ENCODE measurements around the gene C17orf75. TPM values are rescaled to one million over a fixed set of nuclear protein-coding genes. Genes with fewer than 3 reads are reported as not detected.

Gene C17orf75
- total and polyA plus RNA-seq, 10 of the 15 experiments (the other 5 are each of a cell fraction or from before 2014, with no cell fraction given), result 21.7 to 53.0 (median 27.3) TPM

DNA sequence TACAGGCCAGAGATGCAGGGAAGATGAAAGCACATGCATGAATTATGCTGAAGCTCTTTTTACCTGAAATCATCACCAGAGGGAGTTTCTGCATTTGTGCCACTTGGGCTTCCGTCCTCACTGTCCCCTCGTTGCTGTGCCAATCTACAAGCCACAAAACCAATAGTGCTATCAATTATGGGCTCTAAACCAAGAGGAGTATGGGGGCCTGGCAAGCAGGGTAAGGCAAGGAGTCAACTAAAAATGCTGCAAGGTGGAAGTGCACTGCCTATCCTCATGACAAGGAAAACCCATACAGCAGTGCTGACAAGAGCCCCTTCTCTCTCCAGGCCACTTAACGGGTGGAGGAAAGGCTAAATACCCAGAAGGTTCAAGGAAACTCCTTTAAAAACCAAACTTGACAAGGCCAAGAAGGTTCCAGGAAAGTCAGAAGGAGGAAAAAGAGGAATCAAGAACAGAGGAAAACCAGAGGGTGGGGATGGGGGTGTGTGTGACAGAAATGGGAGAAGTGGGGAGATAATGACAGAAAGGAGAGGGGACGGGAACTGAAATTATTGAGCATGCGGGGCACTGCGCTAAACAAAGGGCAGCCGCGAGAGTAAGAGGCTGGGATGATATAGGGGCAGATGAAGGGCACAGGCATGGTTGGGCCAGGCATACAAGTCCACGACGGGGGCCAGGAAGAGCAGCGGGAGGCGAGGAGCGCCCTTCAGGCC is 674 bp downstream of the C17orf75 start (continued):
- TF ChIP-seq, protein P1, sequence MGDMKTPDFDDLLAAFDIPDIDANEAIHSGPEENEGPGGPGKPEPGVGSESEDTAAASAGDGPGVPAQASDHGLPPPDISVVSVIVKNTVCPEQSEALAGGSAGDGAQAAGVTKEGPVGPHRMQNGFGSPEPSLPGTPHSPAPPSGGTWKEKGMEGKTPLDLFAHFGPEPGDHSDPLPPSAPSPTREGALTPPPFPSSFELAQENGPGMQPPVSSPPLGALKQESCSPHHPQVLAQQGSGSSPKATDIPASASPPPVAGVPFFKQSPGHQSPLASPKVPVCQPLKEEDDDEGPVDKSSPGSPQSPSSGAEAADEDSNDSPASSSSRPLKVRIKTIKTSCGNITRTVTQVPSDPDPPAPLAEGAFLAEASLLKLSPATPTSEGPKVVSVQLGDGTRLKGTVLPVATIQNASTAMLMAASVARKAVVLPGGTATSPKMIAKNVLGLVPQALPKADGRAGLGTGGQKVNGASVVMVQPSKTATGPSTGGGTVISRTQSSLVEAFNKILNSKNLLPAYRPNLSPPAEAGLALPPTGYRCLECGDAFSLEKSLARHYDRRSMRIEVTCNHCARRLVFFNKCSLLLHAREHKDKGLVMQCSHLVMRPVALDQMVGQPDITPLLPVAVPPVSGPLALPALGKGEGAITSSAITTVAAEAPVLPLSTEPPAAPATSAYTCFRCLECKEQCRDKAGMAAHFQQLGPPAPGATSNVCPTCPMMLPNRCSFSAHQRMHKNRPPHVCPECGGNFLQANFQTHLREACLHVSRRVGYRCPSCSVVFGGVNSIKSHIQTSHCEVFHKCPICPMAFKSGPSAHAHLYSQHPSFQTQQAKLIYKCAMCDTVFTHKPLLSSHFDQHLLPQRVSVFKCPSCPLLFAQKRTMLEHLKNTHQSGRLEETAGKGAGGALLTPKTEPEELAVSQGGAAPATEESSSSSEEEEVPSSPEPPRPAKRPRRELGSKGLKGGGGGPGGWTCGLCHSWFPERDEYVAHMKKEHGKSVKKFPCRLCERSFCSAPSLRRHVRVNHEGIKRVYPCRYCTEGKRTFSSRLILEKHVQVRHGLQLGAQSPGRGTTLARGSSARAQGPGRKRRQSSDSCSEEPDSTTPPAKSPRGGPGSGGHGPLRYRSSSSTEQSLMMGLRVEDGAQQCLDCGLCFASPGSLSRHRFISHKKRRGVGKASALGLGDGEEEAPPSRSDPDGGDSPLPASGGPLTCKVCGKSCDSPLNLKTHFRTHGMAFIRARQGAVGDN (IDR thresholded peaks at IDR 0.05), result peak; percentile 37; the same call in 1 of the 2 replicates
- TF ChIP-seq MTA3 (IDR thresholded peaks at IDR 0.05; ENCODE audit: borderline replicate concordance, low read length) (no peak), ZNF622 (IDR thresholded peaks at IDR 0.05) (no peak), CBX3 (IDR thresholded peaks at IDR 0.05; ENCODE audit: borderline replicate concordance, low read depth) (no peak), SIN3A (IDR thresholded peaks at IDR 0.05; ENCODE audit: low read depth, low read length) (no peak), SRF (IDR thresholded peaks at IDR 0.05; ENCODE audit: low read depth in 2 of 2, low read length in 2 of 2) (no peak), HDAC2 (IDR thresholded peaks at IDR 0.05) (no peak), EP300 (IDR thresholded peaks at IDR 0.05; ENCODE audit: borderline replicate concordance in 1 of 2, control insufficient read depth in 1 of 2, low read depth in 2 of 2, low read length in 2 of 2) (no peak), HCFC1 (IDR thresholded peaks at IDR 0.05; ENCODE audit: low read length) (no peak), NFYB (IDR thresholded peaks at IDR 0.05; ENCODE audit: insufficient read depth, low read depth, low read length) (no peak)
- TF ChIP-seq, protein P2, sequence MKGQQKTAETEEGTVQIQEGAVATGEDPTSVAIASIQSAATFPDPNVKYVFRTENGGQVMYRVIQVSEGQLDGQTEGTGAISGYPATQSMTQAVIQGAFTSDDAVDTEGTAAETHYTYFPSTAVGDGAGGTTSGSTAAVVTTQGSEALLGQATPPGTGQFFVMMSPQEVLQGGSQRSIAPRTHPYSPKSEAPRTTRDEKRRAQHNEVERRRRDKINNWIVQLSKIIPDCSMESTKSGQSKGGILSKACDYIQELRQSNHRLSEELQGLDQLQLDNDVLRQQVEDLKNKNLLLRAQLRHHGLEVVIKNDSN (IDR thresholded peaks at IDR 0.05; ENCODE audit: borderline replicate concordance, extremely low read length, insufficient read depth, low read depth, low read length), result no peak
- TF ChIP-seq, protein P3, sequence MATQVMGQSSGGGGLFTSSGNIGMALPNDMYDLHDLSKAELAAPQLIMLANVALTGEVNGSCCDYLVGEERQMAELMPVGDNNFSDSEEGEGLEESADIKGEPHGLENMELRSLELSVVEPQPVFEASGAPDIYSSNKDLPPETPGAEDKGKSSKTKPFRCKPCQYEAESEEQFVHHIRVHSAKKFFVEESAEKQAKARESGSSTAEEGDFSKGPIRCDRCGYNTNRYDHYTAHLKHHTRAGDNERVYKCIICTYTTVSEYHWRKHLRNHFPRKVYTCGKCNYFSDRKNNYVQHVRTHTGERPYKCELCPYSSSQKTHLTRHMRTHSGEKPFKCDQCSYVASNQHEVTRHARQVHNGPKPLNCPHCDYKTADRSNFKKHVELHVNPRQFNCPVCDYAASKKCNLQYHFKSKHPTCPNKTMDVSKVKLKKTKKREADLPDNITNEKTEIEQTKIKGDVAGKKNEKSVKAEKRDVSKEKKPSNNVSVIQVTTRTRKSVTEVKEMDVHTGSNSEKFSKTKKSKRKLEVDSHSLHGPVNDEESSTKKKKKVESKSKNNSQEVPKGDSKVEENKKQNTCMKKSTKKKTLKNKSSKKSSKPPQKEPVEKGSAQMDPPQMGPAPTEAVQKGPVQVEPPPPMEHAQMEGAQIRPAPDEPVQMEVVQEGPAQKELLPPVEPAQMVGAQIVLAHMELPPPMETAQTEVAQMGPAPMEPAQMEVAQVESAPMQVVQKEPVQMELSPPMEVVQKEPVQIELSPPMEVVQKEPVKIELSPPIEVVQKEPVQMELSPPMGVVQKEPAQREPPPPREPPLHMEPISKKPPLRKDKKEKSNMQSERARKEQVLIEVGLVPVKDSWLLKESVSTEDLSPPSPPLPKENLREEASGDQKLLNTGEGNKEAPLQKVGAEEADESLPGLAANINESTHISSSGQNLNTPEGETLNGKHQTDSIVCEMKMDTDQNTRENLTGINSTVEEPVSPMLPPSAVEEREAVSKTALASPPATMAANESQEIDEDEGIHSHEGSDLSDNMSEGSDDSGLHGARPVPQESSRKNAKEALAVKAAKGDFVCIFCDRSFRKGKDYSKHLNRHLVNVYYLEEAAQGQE (IDR thresholded peaks at IDR 0.05; ENCODE audit: low read depth, low read length), result no peak
- TF ChIP-seq, protein P4, sequence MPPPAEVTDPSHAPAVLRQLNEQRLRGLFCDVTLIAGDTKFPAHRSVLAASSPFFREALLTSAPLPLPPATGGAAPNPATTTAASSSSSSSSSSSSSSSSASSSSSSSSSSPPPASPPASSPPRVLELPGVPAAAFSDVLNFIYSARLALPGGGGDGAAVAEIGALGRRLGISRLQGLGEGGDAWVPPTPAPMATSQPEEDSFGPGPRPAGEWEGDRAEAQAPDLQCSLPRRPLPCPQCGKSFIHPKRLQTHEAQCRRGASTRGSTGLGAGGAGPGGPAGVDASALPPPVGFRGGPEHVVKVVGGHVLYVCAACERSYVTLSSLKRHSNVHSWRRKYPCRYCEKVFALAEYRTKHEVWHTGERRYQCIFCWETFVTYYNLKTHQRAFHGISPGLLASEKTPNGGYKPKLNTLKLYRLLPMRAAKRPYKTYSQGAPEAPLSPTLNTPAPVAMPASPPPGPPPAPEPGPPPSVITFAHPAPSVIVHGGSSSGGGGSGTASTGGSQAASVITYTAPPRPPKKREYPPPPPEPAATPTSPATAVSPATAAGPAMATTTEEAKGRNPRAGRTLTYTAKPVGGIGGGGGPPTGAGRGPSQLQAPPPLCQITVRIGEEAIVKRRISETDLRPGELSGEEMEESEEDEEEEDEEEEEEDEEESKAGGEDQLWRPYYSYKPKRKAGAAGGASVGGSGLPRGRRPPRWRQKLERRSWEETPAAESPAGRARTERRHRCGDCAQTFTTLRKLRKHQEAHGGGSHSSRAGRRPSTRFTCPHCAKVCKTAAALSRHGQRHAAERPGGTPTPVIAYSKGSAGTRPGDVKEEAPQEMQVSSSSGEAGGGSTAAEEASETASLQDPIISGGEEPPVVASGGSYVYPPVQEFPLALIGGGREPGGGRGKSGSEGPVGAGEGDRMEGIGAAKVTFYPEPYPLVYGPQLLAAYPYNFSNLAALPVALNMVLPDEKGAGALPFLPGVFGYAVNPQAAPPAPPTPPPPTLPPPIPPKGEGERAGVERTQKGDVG (CRISPR knock-in tag; IDR thresholded peaks at IDR 0.05), result no peak
